Neural cell (in vitro differentiated cells): ENCODE measurements around the gene ZNF566. TPM values are rescaled to one million over a fixed set of nuclear protein-coding genes. Genes with fewer than 3 reads are reported as not detected.

ENCODE experiments used
- H2AFZ ChIP-seq: fragments of 200-600, 300-800 bp; sonication (generic), shearing (Covaris generic); 2 replicates; pipeline ENCODE4 v1.6.0; 2014; ENCODE audit warnings: low read depth, mild to moderate bottlenecking, antibody characterized with exemption, low read length, moderate library complexity
- H3F3A ChIP-seq: fragments of 200-600 bp; shearing (Covaris generic); 2 replicates; pipeline ENCODE4 v1.6.1; 2016; ENCODE audit warnings: mild to moderate bottlenecking, moderate library complexity, mixed read lengths, antibody characterized with exemption, low read length; ENCODE audit not compliant: insufficient read depth, poor library complexity, severe bottlenecking
- H3K27ac ChIP-seq: fragments of 200-600, 300-800 bp; sonication (generic), shearing (Covaris generic); 2 replicates; pipeline ENCODE4 v1.5.1; 2014; ENCODE audit warnings: mild to moderate bottlenecking, low read length, moderate library complexity
- H3K27me3 ChIP-seq: fragments of 300-800, 200-600 bp; sonication (generic), shearing (Covaris generic); 2 replicates; pipeline ENCODE4 v1.6.0; 2014; ENCODE audit warnings: mild to moderate bottlenecking, low read depth, low read length, moderate library complexity; ENCODE audit not compliant: insufficient read depth
- H3K36me3 ChIP-seq: fragments of 300-800, 200-600 bp; sonication (generic), shearing (Covaris generic); 2 replicates; pipeline ENCODE4 v1.5.1; 2014; ENCODE audit warnings: mild to moderate bottlenecking, antibody characterized with exemption, low read length, moderate library complexity; ENCODE audit not compliant: insufficient read depth
- H3K4me2 ChIP-seq: fragments of 300-800, 200-600 bp; sonication (generic), shearing (Covaris generic); 2 replicates; pipeline ENCODE4 v1.6.0; 2014; ENCODE audit warnings: mild to moderate bottlenecking, low read length
- H3K4me3 ChIP-seq: fragments of 300-800, 200-600 bp; sonication (generic), shearing (Covaris generic); 2 replicates; pipeline ENCODE4 v1.5.1; 2014; ENCODE audit warnings: mild to moderate bottlenecking, low read length, moderate library complexity
- H3K79me2 ChIP-seq: fragments of 200-600 bp; shearing (Covaris generic); replicated peaks from 2 replicates; pipeline ENCODE4 v1.6.0; 2014; ENCODE audit warnings: mild to moderate bottlenecking, low read length, moderate library complexity; ENCODE audit not compliant: insufficient read depth
- H3K9ac ChIP-seq: fragments of 300-800, 200-600 bp; sonication (generic), shearing (Covaris generic); 2 replicates; pipeline ENCODE4 v1.6.1; 2016; ENCODE audit warnings: mild to moderate bottlenecking, low read length, mixed read lengths
- H3K9me2 ChIP-seq: fragments of 200-600 bp; shearing (Covaris generic); 2 replicates; pipeline ENCODE4 v1.6.1; 2016; ENCODE audit warnings: mild to moderate bottlenecking, low read length, mixed read lengths; ENCODE audit not compliant: insufficient read depth
- H3K9me3 ChIP-seq: fragments of 200-600, 300-800 bp; sonication (generic), shearing (Covaris generic); 2 replicates; pipeline ENCODE4 v1.6.1; 2016; ENCODE audit warnings: mild to moderate bottlenecking, mixed run types, low read length, moderate library complexity, mixed read lengths
- H4K20me1 ChIP-seq: fragments of 200-600 bp; shearing (Covaris generic); 2 replicates; pipeline ENCODE4 v1.6.1; 2016; ENCODE audit warnings: mild to moderate bottlenecking, mixed run types; ENCODE audit not compliant: insufficient read depth
- CTCF ChIP-seq: fragments of 450-650 bp; IDR thresholded peaks from 2 replicates; pipeline ENCODE4 v1.5.1; 2014; ENCODE audit warnings: antibody characterized with exemption, mild to moderate bottlenecking, moderate library complexity; ENCODE audit not compliant: poor library complexity, severe bottlenecking
- EP300 ChIP-seq: fragments of 450-650 bp; conservative IDR thresholded peaks from 2 replicates; pipeline ENCODE4 v1.6.1; 2014; ENCODE audit warnings: antibody characterized with exemption, mild to moderate bottlenecking, moderate library complexity; ENCODE audit not compliant: poor library complexity, severe bottlenecking
- EZH2 ChIP-seq: fragments of 200-600, 300-800 bp; shearing (Covaris generic), sonication (generic); IDR thresholded peaks from 2 replicates; pipeline ENCODE4 v1.6.1; 2014; ENCODE audit warnings: antibody characterized with exemption, low read length, borderline replicate concordance, mild to moderate bottlenecking; ENCODE audit not compliant: insufficient read depth, poor library complexity, severe bottlenecking
- MXI1 ChIP-seq: fragments of 450-650 bp; conservative IDR thresholded peaks from 2 replicates; pipeline ENCODE4 v1.6.1; 2014; ENCODE audit warnings: antibody characterized with exemption, mild to moderate bottlenecking; ENCODE audit not compliant: poor library complexity, severe bottlenecking
- POLR2AphosphoS5 ChIP-seq: IDR thresholded peaks from 2 replicates; pipeline ENCODE4 v1.6.1; 2012
- RAD21 ChIP-seq: fragments of 450-650 bp; conservative IDR thresholded peaks from 2 replicates; pipeline ENCODE4 v1.6.1; 2014; ENCODE audit warnings: antibody characterized with exemption, mild to moderate bottlenecking, moderate library complexity
- REST ChIP-seq: IDR thresholded peaks from 2 replicates; pipeline ENCODE4 v1.6.1; 2012; ENCODE audit warnings: borderline replicate concordance
- SMC3 ChIP-seq: fragments of 450-650 bp; conservative IDR thresholded peaks from 2 replicates; pipeline ENCODE4 v1.6.1; 2014; ENCODE audit warnings: antibody characterized with exemption, mild to moderate bottlenecking, moderate library complexity; ENCODE audit not compliant: poor library complexity
- TAF1 ChIP-seq: IDR thresholded peaks from 2 replicates; pipeline ENCODE4 v1.6.1; 2012; ENCODE audit warnings: low read depth
- polyA plus RNA-seq: library from polyadenylated mRNA; depleted of rRNA; stranded (reverse); fragments of >200 nt; gene quantifications from 2 replicates; pipeline ENCODE4 v1.2.3, GENCODE V29; 2014

ZNF566 gene
- polyA plus RNA-seq, 1 donor from 2014 or later, result 28.9 TPM

- H4K20me1 ChIP-seq, result no peaks in the 10 kb centered on the region
- H3K27ac ChIP-seq, result no peak overlapping the region
- H3K4me2 ChIP-seq, result no peak overlapping the region
- H3K36me3 ChIP-seq, result no peaks in the 10 kb centered on the region
- TF ChIP-seq MXI1 (no peak), RAD21 (no peak), POLR2AphosphoS5 (no peak), REST (no peak), SMC3 (no peak), TAF1 (no peak), EZH2 (no peak), EP300 (no peak), CTCF (no peak)
- H3K9me3 ChIP-seq, result peaks cover 18% of the 10 kb centered on the region
- H3K4me3 ChIP-seq, result no peak overlapping the region
- peaks cover 14% of the 10 kb centered on the region for H3K79me2 ChIP-seq
- H3F3A ChIP-seq, result no peaks in the 10 kb centered on the region
- H3K27me3 ChIP-seq, result no peaks in the 10 kb centered on the region
- H2AFZ ChIP-seq, result no peak overlapping the region
- H3K9me2 ChIP-seq, result no peaks in the 10 kb centered on the region
- no peak overlapping the region for H3K9ac ChIP-seq
These were observed 6.5 kb downstream of the ZNF566 start for GRCh38 chr19:36482876-36483275.

- H4K20me1 ChIP-seq, result no peaks in the 10 kb centered on the region
- peaks cover 18% of the 10 kb centered on the region for H3K36me3 ChIP-seq
- H3K9me3 ChIP-seq, result peaks cover 13% of the 10 kb centered on the region
- no peaks in the 10 kb centered on the region for H3K79me2 ChIP-seq
- H3K4me2 ChIP-seq, result no peak overlapping the region
- H3K9ac ChIP-seq, result no peak overlapping the region
- no peak overlapping the region for H3K4me3 ChIP-seq
- no peaks in the 10 kb centered on the region for H3F3A ChIP-seq
- H3K9me2 ChIP-seq, result no peaks in the 10 kb centered on the region
- H2AFZ ChIP-seq, result no peak overlapping the region
- H3K27me3 ChIP-seq, result no peaks in the 10 kb centered on the region
- H3K27ac ChIP-seq, result no peak overlapping the region
- TF ChIP-seq POLR2AphosphoS5 (no peak), TAF1 (no peak), CTCF (no peak), EZH2 (no peak), EP300 (no peak), RAD21 (no peak), MXI1 (no peak)
These were observed 29.3 kb downstream of the ZNF566 start for GRCh38 chr19:36460046-36460445.
